Activated T-cell treated with anti-CD3 and anti-CD28 coated beads, Interleukin-2, amount 50 U/mL, for 72 hours (primary cell): ENCODE results near the gene HYKK. TPM values are rescaled to one million over a fixed set of nuclear protein-coding genes. Genes with fewer than 3 reads are reported as not detected.

Experiments used
- ATAC-seq, 2 donors: fragments of 150-1000 bp; cut with Tn5 transposase; replicated peaks in 1 of 2; 2 replicates each; pipeline ENCODE4 v1.10.0; 2021; ENCODE audit warnings: moderate library complexity in 2 of 2, mild to moderate bottlenecking in 1 of 2
- DNase-seq, 2 donors: peaks; one replicate each; pipeline ENCODE4 v3.0.0; 2021 to 2022; ENCODE audit warnings: mixed read lengths in 1 of 2
- H3K27ac Mint-ChIP-seq: one replicate; pipeline ENCODE4 v1.8.0; 2022; ENCODE audit warnings: mild to moderate bottlenecking, moderate library complexity, mixed read lengths
- H3K27me3 Mint-ChIP-seq: one replicate; pipeline ENCODE4 v1.8.0; 2022; ENCODE audit warnings: low read depth, mixed read lengths
- H3K36me3 Mint-ChIP-seq, 2 donors: one replicate each; pipeline ENCODE4 v1.8.0; 2022; ENCODE audit warnings: mixed read lengths in 2 of 2, mild to moderate bottlenecking in 1 of 2; ENCODE audit not compliant: insufficient read depth in 2 of 2
- H3K4me1 Mint-ChIP-seq: one replicate; pipeline ENCODE4 v1.8.0; 2022; ENCODE audit warnings: low read depth, mixed read lengths
- H3K4me3 Mint-ChIP-seq, 2 donors: one replicate each; pipeline ENCODE4 v1.8.0; 2022; ENCODE audit warnings: mild to moderate bottlenecking in 2 of 2, mixed read lengths in 2 of 2, moderate library complexity in 2 of 2
- H3K9me3 Mint-ChIP-seq, 2 donors: one replicate each; pipeline ENCODE4 v1.8.0; 2022; ENCODE audit warnings: mixed read lengths in 2 of 2
- total RNA-seq, 2 donors: library from RNA; stranded (reverse); gene quantifications; one replicate each; pipeline ENCODE4 v1.2.3, GENCODE V29; 2022

Gene HYKK
- 1 to 10 TPM; 2.8 to 2.9 TPM for total RNA-seq

GRCh38 chr15:78506971-78507830, at the start of gene HYKK:
TSS of gene HYKK (plus strand) at chr15:78507577. CDS start at chr15:78513089, 5,512 bp downstream.
- no peaks in the 10 kb centered on the region for H3K9me3 Mint-ChIP-seq
- H3K36me3 Mint-ChIP-seq, result no peaks in the 10 kb centered on the region
- H3K4me3 Mint-ChIP-seq, result peak within 1 kb of the TSS; percentile 96 to 97
- ATAC-seq (peak; percentile 94 to 96), DNase-seq (peak; percentile 73 to 80)
- H3K4me1 Mint-ChIP-seq, result peaks cover 26% of the 10 kb centered on the region
- H3K27ac Mint-ChIP-seq, result peak within 1 kb of the TSS; percentile 9
- H3K27me3 Mint-ChIP-seq, result peaks cover 6% of the 10 kb centered on the region

- no peaks in the 10 kb centered on the region for H3K27me3 Mint-ChIP-seq
- H3K9me3 Mint-ChIP-seq, result no peaks in the 10 kb centered on the region
- ATAC-seq, result no peak
- peaks cover 39% of the 10 kb centered on the region for H3K4me1 Mint-ChIP-seq
- peak overlapping the region; percentile 35 for H3K27ac Mint-ChIP-seq
- H3K4me3 Mint-ChIP-seq, result no peak overlapping the region
- peaks cover 1 to 25% of the 10 kb centered on the region in 2 donors for H3K36me3 Mint-ChIP-seq
- no peak for DNase-seq
Measured at GRCh38 chr15:78460737-78461136, 46.6 kb upstream of the HYKK start.

GRCh38 chr15:78461171-78461888, 46.0 kb upstream of the HYKK start:
- no peak overlapping the region for H3K4me3 Mint-ChIP-seq
- DNase-seq, result no peak
- H3K36me3 Mint-ChIP-seq, result peaks cover 1 to 26% of the 10 kb centered on the region in 2 donors
- ATAC-seq, result no peak
- H3K27ac Mint-ChIP-seq, result peak overlapping the region; percentile 35
- H3K27me3 Mint-ChIP-seq, result no peaks in the 10 kb centered on the region
- peaks cover 34% of the 10 kb centered on the region for H3K4me1 Mint-ChIP-seq
- no peaks in the 10 kb centered on the region for H3K9me3 Mint-ChIP-seq

GRCh38 chr15:78469031-78469430, 38.3 kb upstream of the HYKK start:
- DNase-seq (no peak), ATAC-seq (no peak)
- H3K27ac Mint-ChIP-seq, result no peak overlapping the region
- no peaks in the 10 kb centered on the region for H3K27me3 Mint-ChIP-seq
- peaks cover 1 to 26% of the 10 kb centered on the region in 2 donors for H3K36me3 Mint-ChIP-seq
- no peaks in the 10 kb centered on the region for H3K9me3 Mint-ChIP-seq
- H3K4me1 Mint-ChIP-seq, result no peaks in the 10 kb centered on the region
- no peak overlapping the region for H3K4me3 Mint-ChIP-seq

- ATAC-seq (no peak), DNase-seq (no peak)
- H3K9me3 Mint-ChIP-seq, result no peaks in the 10 kb centered on the region
- no peaks in the 10 kb centered on the region for H3K27me3 Mint-ChIP-seq
- H3K27ac Mint-ChIP-seq, result no peak overlapping the region
- H3K36me3 Mint-ChIP-seq, result peaks cover 0 to 22% of the 10 kb centered on the region in 2 donors
- H3K4me1 Mint-ChIP-seq, result no peaks in the 10 kb centered on the region
- H3K4me3 Mint-ChIP-seq, result no peak overlapping the region
Measured at GRCh38 chr15:78477295-78477694, 30.1 kb upstream of the HYKK start.

GRCh38 chr15:78479650-78480049, 27.7 kb upstream of the HYKK start:
- ATAC-seq, result no peak
- DNase-seq, result no peak
- peaks cover 5 to 30% of the 10 kb centered on the region in 2 donors for H3K36me3 Mint-ChIP-seq
- no peak overlapping the region for H3K27ac Mint-ChIP-seq
- H3K4me1 Mint-ChIP-seq, result no peaks in the 10 kb centered on the region
- H3K4me3 Mint-ChIP-seq, result no peak overlapping the region
- no peaks in the 10 kb centered on the region for H3K27me3 Mint-ChIP-seq
- no peaks in the 10 kb centered on the region for H3K9me3 Mint-ChIP-seq

- H3K27me3 Mint-ChIP-seq, result no peaks in the 10 kb centered on the region
- peaks cover 5 to 33% of the 10 kb centered on the region in 2 donors for H3K36me3 Mint-ChIP-seq
- H3K4me3 Mint-ChIP-seq, result no peak overlapping the region
- no peak overlapping the region for H3K27ac Mint-ChIP-seq
- H3K4me1 Mint-ChIP-seq, result no peaks in the 10 kb centered on the region
- H3K9me3 Mint-ChIP-seq, result no peaks in the 10 kb centered on the region
- ATAC-seq (no peak), DNase-seq (no peak)
Measured at GRCh38 chr15:78481917-78482316, 25.5 kb upstream of the HYKK start.

GRCh38 chr15:78492872-78493271, 14.5 kb upstream of the HYKK start:
- peak; percentile 44 to 45 for ATAC-seq
- Mint-ChIP-seq H3K36me3 (peaks cover 2 to 33% of the 10 kb centered on the region in 2 donors), H3K4me3 (no peak overlapping the region), H3K4me1 (no peaks in the 10 kb centered on the region), H3K27me3 (no peaks in the 10 kb centered on the region), H3K9me3 (no peaks in the 10 kb centered on the region), H3K27ac (peak overlapping the region; percentile 55)
- no peak for DNase-seq

GRCh38 chr15:78501857-78502256, 5.5 kb upstream of the HYKK start:
- Mint-ChIP-seq H3K9me3 (no peaks in the 10 kb centered on the region), H3K27ac (peak overlapping the region; percentile 22), H3K27me3 (no peaks in the 10 kb centered on the region), H3K4me3 (no peak overlapping the region), H3K36me3 (peaks cover 0 to 14% of the 10 kb centered on the region in 2 donors), H3K4me1 (peaks cover 7% of the 10 kb centered on the region)
- no peak for ATAC-seq
- no peak for DNase-seq

GRCh38 chr15:78502641-78503040, 4.7 kb upstream of the HYKK start:
- H3K36me3 Mint-ChIP-seq, result peaks cover 0 to 14% of the 10 kb centered on the region in 2 donors
- no peak overlapping the region for H3K4me3 Mint-ChIP-seq
- ATAC-seq, result no peak
- H3K9me3 Mint-ChIP-seq, result no peaks in the 10 kb centered on the region
- H3K4me1 Mint-ChIP-seq, result peaks cover 11% of the 10 kb centered on the region
- no peaks in the 10 kb centered on the region for H3K27me3 Mint-ChIP-seq
- no peak for DNase-seq
- H3K27ac Mint-ChIP-seq, result no peak overlapping the region

GRCh38 chr15:78507831-78508160, 419 bp downstream of the HYKK start:
- peak; percentile 44 to 52 for ATAC-seq
- H3K27ac Mint-ChIP-seq, result no peak overlapping the region
- peak in 1 of 2 donors; percentile 9 for DNase-seq
- H3K9me3 Mint-ChIP-seq, result no peaks in the 10 kb centered on the region
- peaks cover 6% of the 10 kb centered on the region for H3K27me3 Mint-ChIP-seq
- H3K4me3 Mint-ChIP-seq, result peak overlapping the region; percentile 96 to 97
- H3K4me1 Mint-ChIP-seq, result peaks cover 26% of the 10 kb centered on the region
- no peaks in the 10 kb centered on the region for H3K36me3 Mint-ChIP-seq

GRCh38 chr15:78508272-78508671, 895 bp downstream of the HYKK start:
- Mint-ChIP-seq H3K9me3 (no peaks in the 10 kb centered on the region), H3K4me3 (peak overlapping the region; percentile 96 to 97), H3K27ac (no peak overlapping the region), H3K27me3 (peaks cover 6% of the 10 kb centered on the region), H3K36me3 (no peaks in the 10 kb centered on the region), H3K4me1 (peaks cover 26% of the 10 kb centered on the region)
- ATAC-seq (no peak), DNase-seq (no peak)

- peaks cover 6% of the 10 kb centered on the region for H3K27me3 Mint-ChIP-seq
- DNase-seq (no peak), ATAC-seq (no peak)
- H3K4me3 Mint-ChIP-seq, result peak overlapping the region; percentile 27 to 70
- no peaks in the 10 kb centered on the region for H3K9me3 Mint-ChIP-seq
- H3K27ac Mint-ChIP-seq, result peak overlapping the region; percentile 88
- H3K4me1 Mint-ChIP-seq, result peaks cover 26% of the 10 kb centered on the region
- no peaks in the 10 kb centered on the region for H3K36me3 Mint-ChIP-seq
Measured at GRCh38 chr15:78509726-78510312, 2.4 kb downstream of the HYKK start.
